Endometrial microvascular endothelial cells (primary cell): ENCODE measurements around the gene PLPP4. TPM values are rescaled to one million over a fixed set of nuclear protein-coding genes. Genes with fewer than 3 reads are reported as not detected.

ENCODE experiments used
- in situ Hi-C: cut with HindIII; loops from 2 replicates; pipeline ENCODE4 v1.10.0; 2017; ENCODE audit warnings: low sequenced_read_pairs, low pct_unique_long_range_greater_than_20kb; ENCODE audit errors: inconsistent ontology term
- total RNA-seq: library from RNA; depleted of rRNA; stranded (reverse); fragments of >200 nt; gene quantifications from one replicate; pipeline ENCODE4 v1.2.3, GENCODE V29; 2015; ENCODE audit errors: inconsistent ontology term

PLPP4 gene
- total RNA-seq, 1 donor from 2014 or later, result 2.2 TPM

- in situ Hi-C loops, result no loop called here
Observed at GRCh38 chr10:120593693-120594092, 136.7 kb downstream of the PLPP4 start.

- in situ Hi-C loops, result no loop called here
Observed at GRCh38 chr10:120597902-120598301, 140.9 kb downstream of the PLPP4 start.

- in situ Hi-C loops, result no loop called here
Observed at GRCh38 chr10:120598386-120598785, 141.4 kb downstream of the PLPP4 start.

GRCh38 chr10:120599200-120599724, 142.2 kb downstream of the PLPP4 start:
- in situ Hi-C loops, result no loop called here

GRCh38 chr10:120600871-120601649, 144.0 kb downstream of the PLPP4 start:
- in situ Hi-C loops, result no loop called here

- in situ Hi-C loops, result no loop called here
Observed at GRCh38 chr10:120601999-120602398, 145.0 kb downstream of the PLPP4 start.

- in situ Hi-C loops, result no loop called here
Observed at GRCh38 chr10:120605410-120605809, 148.4 kb downstream of the PLPP4 start.

- in situ Hi-C loops, result no loop called here
Observed at GRCh38 chr10:120606051-120606764, 149.2 kb downstream of the PLPP4 start.

- in situ Hi-C loops, result no loop called here
Observed at GRCh38 chr10:120607016-120607709, 150.1 kb downstream of the PLPP4 start.

- in situ Hi-C loops, result no loop called here
Observed at GRCh38 chr10:120607710-120608703, 151.0 kb downstream of the PLPP4 start.

GRCh38 chr10:120609006-120609405, 152.0 kb downstream of the PLPP4 start:
- in situ Hi-C loops, result no loop called here

GRCh38 chr10:120610791-120611190, 153.8 kb downstream of the PLPP4 start:
- in situ Hi-C loops, result no loop called here

GRCh38 chr10:120612756-120613155, 155.7 kb downstream of the PLPP4 start:
- in situ Hi-C loops, result no loop called here

GRCh38 chr10:120613180-120613579, 156.2 kb downstream of the PLPP4 start:
- in situ Hi-C loops, result no loop called here

- in situ Hi-C loops, result no loop called here
Observed at GRCh38 chr10:120614680-120615079, 157.7 kb downstream of the PLPP4 start.

GRCh38 chr10:120616311-120616911, 159.4 kb downstream of the PLPP4 start:
- in situ Hi-C loops, result no loop called here

GRCh38 chr10:120628197-120628596, 171.2 kb downstream of the PLPP4 start:
- in situ Hi-C loops, result no loop called here

GRCh38 chr10:120630266-120630665, 173.2 kb downstream of the PLPP4 start:
- in situ Hi-C loops, result no loop called here
